ENCODE measurements around the gene KDM7A. TPM values are rescaled to one million over a fixed set of nuclear protein-coding genes. Genes with fewer than 3 reads are reported as not detected.
A peak's percentile ranks its signal among the peaks of the same experiment; 100 is the strongest.

The KDM7A gene
- total and polyA plus RNA-seq, 9 of the 15 experiments (the other 6 are each of a cell fraction or from before 2014, with no cell fraction given), result 0.90 to 8.4 (median 7.0) TPM

DNA sequence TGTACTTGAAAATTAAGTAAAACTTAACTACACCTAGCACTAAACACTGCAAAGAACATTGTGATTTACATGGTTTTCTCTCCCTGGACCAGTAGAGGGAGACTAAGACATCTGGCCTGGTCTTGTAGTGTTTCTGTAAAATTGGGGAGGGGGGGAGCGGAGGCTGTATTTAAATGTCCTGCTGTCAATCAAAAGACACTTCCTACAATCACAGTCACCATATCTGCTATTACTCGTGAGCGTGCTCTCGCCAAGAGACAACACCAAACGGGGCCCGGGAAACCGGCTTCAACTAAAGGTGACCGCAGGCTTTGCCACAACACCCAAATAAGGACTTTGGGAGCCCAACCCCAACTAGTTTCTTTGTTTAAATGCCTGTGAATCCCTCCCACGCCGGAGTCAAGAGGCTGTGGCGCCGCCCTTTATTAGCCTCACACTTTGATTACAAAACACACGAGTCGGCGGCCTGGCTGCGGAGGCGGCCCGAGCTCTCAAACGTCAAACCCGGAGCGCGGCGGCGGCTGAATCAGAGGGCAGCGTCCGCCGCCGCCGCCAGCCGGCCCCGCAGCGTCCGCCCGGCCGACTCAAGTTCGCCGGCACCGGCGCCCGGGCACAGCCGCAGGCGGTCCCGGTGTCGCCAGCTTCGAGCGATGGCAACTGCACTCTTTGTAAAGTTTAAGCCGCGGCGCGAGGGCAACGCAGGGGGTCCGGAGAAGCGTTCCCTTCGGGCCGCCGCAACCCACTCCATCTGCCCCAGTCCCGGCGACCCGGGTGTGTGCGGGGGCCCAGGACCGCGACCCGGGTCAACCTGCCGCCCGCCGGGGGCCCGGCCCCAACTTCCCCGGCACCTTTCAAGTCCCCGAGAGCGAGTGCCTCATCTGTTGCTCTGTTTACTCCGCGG is 1.3 kb downstream of the KDM7A start (continued):
- TF ChIP-seq RBM17 (IDR thresholded peaks at IDR 0.05; ENCODE audit: borderline replicate concordance, low read depth, low read length) (no peak), TCF7L2 (IDR thresholded peaks at IDR 0.05; ENCODE audit: low read depth, low read length) (no peak), CHCHD3 (CRISPR knock-in tag; IDR thresholded peaks at IDR 0.05) (no peak), FOXJ3 (CRISPR knock-in tag; IDR thresholded peaks at IDR 0.05) (no peak), C11orf30 (IDR thresholded peaks at IDR 0.05; ENCODE audit: low read depth) (no peak), U2AF1 (optimal IDR thresholded peaks at IDR 0.05; ENCODE audit: low read depth, low read length) (no peak), TBP (optimal IDR thresholded peaks at IDR 0.05; ENCODE audit: low read depth, low read length) (peak; percentile 20), ZEB2 (IDR thresholded peaks at IDR 0.05) (peak; percentile 67; the same call in 1 of the 2 replicates), XRCC3 (IDR thresholded peaks at IDR 0.05) (no peak), RBM39 (optimal IDR thresholded peaks at IDR 0.05; ENCODE audit: low read depth, low read length) (no peak), HNRNPK (IDR thresholded peaks at IDR 0.05; ENCODE audit: low read depth, low read length, poor library complexity, severe bottlenecking) (no peak), PHB2 (IDR thresholded peaks at IDR 0.05; ENCODE audit: low read depth) (no peak), ARID1B (IDR thresholded peaks at IDR 0.05) (peak; percentile 57), FOXA1 (IDR thresholded peaks at IDR 0.05; ENCODE audit: borderline replicate concordance) (no peak)
- TF ChIP-seq, protein P1, sequence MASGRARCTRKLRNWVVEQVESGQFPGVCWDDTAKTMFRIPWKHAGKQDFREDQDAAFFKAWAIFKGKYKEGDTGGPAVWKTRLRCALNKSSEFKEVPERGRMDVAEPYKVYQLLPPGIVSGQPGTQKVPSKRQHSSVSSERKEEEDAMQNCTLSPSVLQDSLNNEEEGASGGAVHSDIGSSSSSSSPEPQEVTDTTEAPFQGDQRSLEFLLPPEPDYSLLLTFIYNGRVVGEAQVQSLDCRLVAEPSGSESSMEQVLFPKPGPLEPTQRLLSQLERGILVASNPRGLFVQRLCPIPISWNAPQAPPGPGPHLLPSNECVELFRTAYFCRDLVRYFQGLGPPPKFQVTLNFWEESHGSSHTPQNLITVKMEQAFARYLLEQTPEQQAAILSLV (tag; IDR thresholded peaks at IDR 0.05), result no peak
- TF ChIP-seq, protein P2, sequence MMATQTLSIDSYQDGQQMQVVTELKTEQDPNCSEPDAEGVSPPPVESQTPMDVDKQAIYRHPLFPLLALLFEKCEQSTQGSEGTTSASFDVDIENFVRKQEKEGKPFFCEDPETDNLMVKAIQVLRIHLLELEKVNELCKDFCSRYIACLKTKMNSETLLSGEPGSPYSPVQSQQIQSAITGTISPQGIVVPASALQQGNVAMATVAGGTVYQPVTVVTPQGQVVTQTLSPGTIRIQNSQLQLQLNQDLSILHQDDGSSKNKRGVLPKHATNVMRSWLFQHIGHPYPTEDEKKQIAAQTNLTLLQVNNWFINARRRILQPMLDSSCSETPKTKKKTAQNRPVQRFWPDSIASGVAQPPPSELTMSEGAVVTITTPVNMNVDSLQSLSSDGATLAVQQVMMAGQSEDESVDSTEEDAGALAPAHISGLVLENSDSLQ (IDR thresholded peaks at IDR 0.05), result peak; percentile 99
- TF ChIP-seq, protein P3, sequence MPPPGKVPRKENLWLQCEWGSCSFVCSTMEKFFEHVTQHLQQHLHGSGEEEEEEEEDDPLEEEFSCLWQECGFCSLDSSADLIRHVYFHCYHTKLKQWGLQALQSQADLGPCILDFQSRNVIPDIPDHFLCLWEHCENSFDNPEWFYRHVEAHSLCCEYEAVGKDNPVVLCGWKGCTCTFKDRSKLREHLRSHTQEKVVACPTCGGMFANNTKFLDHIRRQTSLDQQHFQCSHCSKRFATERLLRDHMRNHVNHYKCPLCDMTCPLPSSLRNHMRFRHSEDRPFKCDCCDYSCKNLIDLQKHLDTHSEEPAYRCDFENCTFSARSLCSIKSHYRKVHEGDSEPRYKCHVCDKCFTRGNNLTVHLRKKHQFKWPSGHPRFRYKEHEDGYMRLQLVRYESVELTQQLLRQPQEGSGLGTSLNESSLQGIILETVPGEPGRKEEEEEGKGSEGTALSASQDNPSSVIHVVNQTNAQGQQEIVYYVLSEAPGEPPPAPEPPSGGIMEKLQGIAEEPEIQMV (tag; conservative IDR thresholded peaks at IDR 0.05; ENCODE audit: low read depth), result 0 out of 2 replicates have a peak, but pooled peaks have one; percentile 6
- TF ChIP-seq, protein P4, sequence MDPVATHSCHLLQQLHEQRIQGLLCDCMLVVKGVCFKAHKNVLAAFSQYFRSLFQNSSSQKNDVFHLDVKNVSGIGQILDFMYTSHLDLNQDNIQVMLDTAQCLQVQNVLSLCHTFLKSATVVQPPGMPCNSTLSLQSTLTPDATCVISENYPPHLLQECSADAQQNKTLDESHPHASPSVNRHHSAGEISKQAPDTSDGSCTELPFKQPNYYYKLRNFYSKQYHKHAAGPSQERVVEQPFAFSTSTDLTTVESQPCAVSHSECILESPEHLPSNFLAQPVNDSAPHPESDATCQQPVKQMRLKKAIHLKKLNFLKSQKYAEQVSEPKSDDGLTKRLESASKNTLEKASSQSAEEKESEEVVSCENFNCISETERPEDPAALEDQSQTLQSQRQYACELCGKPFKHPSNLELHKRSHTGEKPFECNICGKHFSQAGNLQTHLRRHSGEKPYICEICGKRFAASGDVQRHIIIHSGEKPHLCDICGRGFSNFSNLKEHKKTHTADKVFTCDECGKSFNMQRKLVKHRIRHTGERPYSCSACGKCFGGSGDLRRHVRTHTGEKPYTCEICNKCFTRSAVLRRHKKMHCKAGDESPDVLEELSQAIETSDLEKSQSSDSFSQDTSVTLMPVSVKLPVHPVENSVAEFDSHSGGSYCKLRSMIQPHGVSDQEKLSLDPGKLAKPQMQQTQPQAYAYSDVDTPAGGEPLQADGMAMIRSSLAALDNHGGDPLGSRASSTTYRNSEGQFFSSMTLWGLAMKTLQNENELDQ (CRISPR knock-in tag; IDR thresholded peaks at IDR 0.05; ENCODE audit: borderline replicate concordance), result no peak
- TF ChIP-seq, protein P5, sequence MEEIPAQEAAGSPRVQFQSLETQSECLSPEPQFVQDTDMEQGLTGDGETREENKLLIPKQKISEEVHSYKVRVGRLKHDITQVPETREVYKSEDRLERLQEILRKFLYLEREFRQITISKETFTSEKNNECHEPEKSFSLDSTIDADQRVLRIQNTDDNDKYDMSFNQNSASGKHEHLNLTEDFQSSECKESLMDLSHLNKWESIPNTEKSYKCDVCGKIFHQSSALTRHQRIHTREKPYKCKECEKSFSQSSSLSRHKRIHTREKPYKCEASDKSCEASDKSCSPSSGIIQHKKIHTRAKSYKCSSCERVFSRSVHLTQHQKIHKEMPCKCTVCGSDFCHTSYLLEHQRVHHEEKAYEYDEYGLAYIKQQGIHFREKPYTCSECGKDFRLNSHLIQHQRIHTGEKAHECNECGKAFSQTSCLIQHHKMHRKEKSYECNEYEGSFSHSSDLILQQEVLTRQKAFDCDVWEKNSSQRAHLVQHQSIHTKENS (CRISPR knock-in tag; IDR thresholded peaks at IDR 0.05), result no peak

All from K562 (cell line).